Measurements from ENCODE around the gene BHLHE41. TPM values are rescaled to one million over a fixed set of nuclear protein-coding genes. Genes with fewer than 3 reads are reported as not detected.

Gene BHLHE41
- total and polyA plus RNA-seq, 9 of the 15 experiments (the other 6 are each of a cell fraction or from before 2014, with no cell fraction given), result not detected

DNA sequence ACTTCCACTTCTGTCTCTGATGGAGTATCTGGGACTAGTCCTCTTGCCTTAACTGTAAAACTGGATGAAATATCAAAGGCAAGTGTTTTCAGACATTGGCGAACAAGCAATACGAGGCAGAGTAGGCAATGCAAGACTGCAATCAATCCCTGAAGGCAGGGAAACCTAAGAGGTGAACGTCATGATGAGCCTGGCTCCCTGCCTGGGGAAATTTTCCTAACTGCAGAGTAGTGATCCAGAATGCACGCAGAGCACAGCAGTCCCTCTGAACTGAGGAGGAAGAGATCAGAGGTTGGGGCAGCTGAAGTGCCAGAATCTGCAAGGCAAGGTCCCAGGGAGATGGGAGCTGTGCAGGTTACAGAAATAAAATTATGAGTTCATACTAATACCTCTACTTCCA lies 18.5 kb downstream of the BHLHE41 start:
- no peaks in the 10 kb centered on the region for H3K36me3 ChIP-seq (ENCODE audit: control insufficient read depth, insufficient read depth, low read length)
- H3K4me2 ChIP-seq (ENCODE audit: insufficient read depth, low read length), result no peak overlapping the region
- intact Hi-C loops (cut with micrococcal nuclease) (no loop called here), in situ Hi-C loops (cut with MboI) (no loop called here)
- H3K27me3 ChIP-seq (ENCODE audit: control insufficient read depth in 2 of 2, insufficient read depth in 2 of 2, low read length in 2 of 2), result peaks cover 5 to 12% of the 10 kb centered on the region in 2 experiments; a peak in 3 of 5 replicates
- no peaks in the 10 kb centered on the region for H3K9me3 ChIP-seq (replicated peaks; ENCODE audit: control insufficient read depth, insufficient read depth, low read depth, low read length)
- H2AFZ ChIP-seq (ENCODE audit: low read depth, low read length), result no peak overlapping the region
- DNase-seq (ENCODE audit: extremely low read depth in 1 of 4, low spot score in 3 of 4), result no peak
- H3K4me1 ChIP-seq (replicated peaks in 1 of 2; ENCODE audit: control insufficient read depth in 2 of 2, insufficient read depth in 2 of 2, low read length in 2 of 2), result no peaks in the 10 kb centered on the region
- H3K9me1 ChIP-seq (ENCODE audit: control insufficient read depth, insufficient read depth, low read length), result no peaks in the 10 kb centered on the region
- H3K9ac ChIP-seq (ENCODE audit: insufficient read depth in 1 of 2, low read depth in 2 of 2, low read length in 2 of 2), result no peak overlapping the region
- no peaks in the 10 kb centered on the region for H4K20me1 ChIP-seq (replicated peaks; ENCODE audit: control insufficient read depth, insufficient read depth, low read length)
- no peak for ATAC-seq
- TF ChIP-seq, protein P1, sequence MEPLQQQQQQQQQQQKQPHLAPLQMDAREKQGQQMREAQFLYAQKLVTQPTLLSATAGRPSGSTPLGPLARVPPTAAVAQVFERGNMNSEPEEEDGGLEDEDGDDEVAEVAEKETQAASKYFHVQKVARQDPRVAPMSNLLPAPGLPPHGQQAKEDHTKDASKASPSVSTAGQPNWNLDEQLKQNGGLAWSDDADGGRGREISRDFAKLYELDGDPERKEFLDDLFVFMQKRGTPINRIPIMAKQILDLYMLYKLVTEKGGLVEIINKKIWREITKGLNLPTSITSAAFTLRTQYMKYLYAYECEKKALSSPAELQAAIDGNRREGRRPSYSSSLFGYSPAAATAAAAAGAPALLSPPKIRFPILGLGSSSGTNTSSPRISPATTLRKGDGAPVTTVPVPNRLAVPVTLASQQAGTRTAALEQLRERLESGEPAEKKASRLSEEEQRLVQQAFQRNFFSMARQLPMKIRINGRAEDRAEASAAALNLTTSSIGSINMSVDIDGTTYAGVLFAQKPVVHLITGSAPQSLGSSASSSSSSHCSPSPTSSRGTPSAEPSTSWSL (CRISPR knock-in tag; IDR thresholded peaks at IDR 0.05; ENCODE audit: borderline replicate concordance), result no peak
- no peak for TF ChIP-seq EGR1 (conservative IDR thresholded peaks at IDR 0.05)
- no peak for TF ChIP-seq ZNF780A (CRISPR knock-in tag; IDR thresholded peaks at IDR 0.05)
- H3K4me3 ChIP-seq, result no peak overlapping the region
- H3K27ac ChIP-seq (ENCODE audit: extremely low read depth, low read depth, low read length), result no peak overlapping the region
- no peaks in the 10 kb centered on the region for H3K79me2 ChIP-seq (ENCODE audit: control insufficient read depth, insufficient read depth, low read length)
- WGBS (ENCODE audit: insufficient coverage, low coverage, missing lambda C conversion rate), result 0% methylated on average over 4 of the region's 4 CpGs
- POLR2A ChIA-PET, result no interaction called here
- CTCF ChIA-PET (ENCODE audit: low intra/inter-chr PET ratio), result no interaction called here
- no peak for FAIRE-seq
- BruUV-seq (replicated peaks), result no TSS peak

DNA sequence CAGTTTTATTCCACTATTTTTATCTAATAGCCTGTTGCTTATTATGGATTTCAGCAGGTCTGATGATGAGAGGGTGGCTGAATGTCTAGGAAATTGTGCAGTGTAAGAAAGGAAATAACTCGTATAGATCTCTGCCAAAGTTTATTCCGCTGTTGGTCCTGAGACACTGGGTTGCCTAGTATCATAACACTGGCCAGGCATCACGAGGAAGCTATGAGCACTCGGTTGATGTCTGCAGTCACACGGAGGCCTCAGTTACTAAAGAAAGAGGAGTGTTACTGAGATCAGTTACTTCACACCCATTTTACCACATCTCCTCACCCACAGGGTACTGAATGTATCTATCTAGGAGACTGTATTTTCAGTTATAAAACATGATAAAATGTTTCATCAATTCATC lies 21.9 kb downstream of the BHLHE41 start:
- 0% methylated on average over 5 of the region's 5 CpGs for WGBS (ENCODE audit: insufficient coverage, low coverage, missing lambda C conversion rate)
- H3K4me1 ChIP-seq (replicated peaks in 1 of 2; ENCODE audit: control insufficient read depth in 2 of 2, insufficient read depth in 2 of 2, low read length in 2 of 2), result no peaks in the 10 kb centered on the region
- H3K4me3 ChIP-seq, result no peak overlapping the region
- H3K9me3 ChIP-seq (replicated peaks; ENCODE audit: control insufficient read depth, insufficient read depth, low read depth, low read length), result no peaks in the 10 kb centered on the region
- DNase-seq (ENCODE audit: extremely low read depth in 1 of 4, low spot score in 3 of 4) (no peak), ATAC-seq (no peak), FAIRE-seq (no peak)
- in situ Hi-C loops (cut with MboI), result no loop called here
- H3K27ac ChIP-seq (ENCODE audit: extremely low read depth, low read depth, low read length), result no peak overlapping the region
- H3K4me2 ChIP-seq (ENCODE audit: insufficient read depth, low read length), result no peak overlapping the region
- intact Hi-C loops (cut with micrococcal nuclease), result no loop called here
- H4K20me1 ChIP-seq (replicated peaks; ENCODE audit: control insufficient read depth, insufficient read depth, low read length), result no peaks in the 10 kb centered on the region
- no peak overlapping the region for H2AFZ ChIP-seq (ENCODE audit: low read depth, low read length)
- H3K36me3 ChIP-seq (ENCODE audit: control insufficient read depth, insufficient read depth, low read length), result no peaks in the 10 kb centered on the region
- ChIA-PET CTCF (ENCODE audit: low intra/inter-chr PET ratio) (interaction anchor here (1.1 kb wide), 1 partner anchor 14 kb away, joined by 3 read pairs; no protein-coding TSS in a partner anchor), POLR2A (interaction anchor here (1.5 kb wide), 1 partner anchor 9 kb away, joined by 3 read pairs; no protein-coding TSS in a partner anchor)
- H3K79me2 ChIP-seq (ENCODE audit: control insufficient read depth, insufficient read depth, low read length), result no peaks in the 10 kb centered on the region
- no peaks in the 10 kb centered on the region for H3K9me1 ChIP-seq (ENCODE audit: control insufficient read depth, insufficient read depth, low read length)
- peaks cover 5 to 12% of the 10 kb centered on the region in 2 experiments; a peak in 3 of 5 replicates for H3K27me3 ChIP-seq (ENCODE audit: control insufficient read depth in 2 of 2, insufficient read depth in 2 of 2, low read length in 2 of 2)
- no peak overlapping the region for H3K9ac ChIP-seq (ENCODE audit: insufficient read depth in 1 of 2, low read depth in 2 of 2, low read length in 2 of 2)
- BruUV-seq (replicated peaks), result no TSS peak
- TF ChIP-seq FOXJ3 (CRISPR knock-in tag; IDR thresholded peaks at IDR 0.05) (no peak), CBFA2T2 (conservative IDR thresholded peaks at IDR 0.05) (no peak), ADNP (tag; IDR thresholded peaks at IDR 0.05) (no peak), MCM5 (IDR thresholded peaks at IDR 0.05; ENCODE audit: low read depth) (no peak), FOSL1 (tag; conservative IDR thresholded peaks at IDR 0.05) (no peak), PTTG1 (tag; IDR thresholded peaks at IDR 0.05; ENCODE audit: low read depth) (no peak)
- TF ChIP-seq, protein P2, sequence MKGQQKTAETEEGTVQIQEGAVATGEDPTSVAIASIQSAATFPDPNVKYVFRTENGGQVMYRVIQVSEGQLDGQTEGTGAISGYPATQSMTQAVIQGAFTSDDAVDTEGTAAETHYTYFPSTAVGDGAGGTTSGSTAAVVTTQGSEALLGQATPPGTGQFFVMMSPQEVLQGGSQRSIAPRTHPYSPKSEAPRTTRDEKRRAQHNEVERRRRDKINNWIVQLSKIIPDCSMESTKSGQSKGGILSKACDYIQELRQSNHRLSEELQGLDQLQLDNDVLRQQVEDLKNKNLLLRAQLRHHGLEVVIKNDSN (CRISPR knock-in tag; IDR thresholded peaks at IDR 0.05), result no peak
- TF ChIP-seq, protein P3, sequence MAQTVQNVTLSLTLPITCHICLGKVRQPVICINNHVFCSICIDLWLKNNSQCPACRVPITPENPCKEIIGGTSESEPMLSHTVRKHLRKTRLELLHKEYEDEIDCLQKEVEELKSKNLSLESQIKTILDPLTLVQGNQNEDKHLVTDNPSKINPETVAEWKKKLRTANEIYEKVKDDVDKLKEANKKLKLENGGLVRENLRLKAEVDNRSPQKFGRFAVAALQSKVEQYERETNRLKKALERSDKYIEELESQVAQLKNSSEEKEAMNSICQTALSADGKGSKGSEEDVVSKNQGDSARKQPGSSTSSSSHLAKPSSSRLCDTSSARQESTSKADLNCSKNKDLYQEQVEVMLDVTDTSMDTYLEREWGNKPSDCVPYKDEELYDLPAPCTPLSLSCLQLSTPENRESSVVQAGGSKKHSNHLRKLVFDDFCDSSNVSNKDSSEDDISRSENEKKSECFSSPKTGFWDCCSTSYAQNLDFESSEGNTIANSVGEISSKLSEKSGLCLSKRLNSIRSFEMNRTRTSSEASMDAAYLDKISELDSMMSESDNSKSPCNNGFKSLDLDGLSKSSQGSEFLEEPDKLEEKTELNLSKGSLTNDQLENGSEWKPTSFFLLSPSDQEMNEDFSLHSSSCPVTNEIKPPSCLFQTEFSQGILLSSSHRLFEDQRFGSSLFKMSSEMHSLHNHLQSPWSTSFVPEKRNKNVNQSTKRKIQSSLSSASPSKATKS (CRISPR knock-in tag; IDR thresholded peaks at IDR 0.05), result no peak

Measured in K562 (cell line).